A549 (cell line): ENCODE data around the gene DIPK1B. TPM values are rescaled to one million over a fixed set of nuclear protein-coding genes. Genes with fewer than 3 reads are reported as not detected.
A peak's percentile ranks its signal among the peaks of the same experiment; 100 is the strongest.

Experiments used
- ATAC-seq, 2 experiments: fragments of 200-7000 bp in 1 of 2; fragments of >200 bp in 1 of 2; cut with Nextera tagmentation in 1 of 2; cut with Tn5 transposase in 1 of 2; 3 replicates each; pipeline versions ENCODE4 v1.8.0 to v1.9.1; 2018 to 2020; ENCODE audit warnings: mild to moderate bottlenecking in 1 of 2, moderate library complexity in 1 of 2
- CTCF ChIA-PET: fragments of 300-600 bp; sonication (Branson Sonifier 250); formaldehyde crosslinking; extraction: SDS; loops from one replicate; lab custom pipeline; 2021; ENCODE audit warnings: antibody characterized with exemption, inconsistent platforms; lab: Yijun Ruan, JAX
- POLR2A ChIA-PET: fragments of 350-600 bp; formaldehyde crosslinking; extraction: SDS; loops from one replicate; lab custom pipeline; 2021; ENCODE audit warnings: antibody characterized with exemption, inconsistent platforms; lab: Yijun Ruan, JAX
- DNase-seq, 2 experiments: peaks; one replicate each; pipeline versions ENCODE4 v3.0.0 to v3.0.0-alpha.2; 2011 to 2016; ENCODE audit warnings: low read depth in 1 of 2, low spot score in 1 of 2
- FAIRE-seq: peaks from 2 replicates; lab custom pipeline; 2011; peaks lifted over from hg19 to GRCh38; lab: Jason Lieb, UNC
- H3K27ac ChIP-seq, 2 experiments: fragments of >200 bp; sonication (Bioruptor Twin); formaldehyde crosslinking; 3 replicates each; pipeline ENCODE4 v1.5.1; 2016 to 2017
- H3K4me1 ChIP-seq: fragments of >200 bp; sonication (Bioruptor Twin); formaldehyde crosslinking; 3 replicates; pipeline ENCODE4 v1.6.1; 2016
- H3K4me2 ChIP-seq: fragments of >200 bp; sonication (Bioruptor Twin); formaldehyde crosslinking; 3 replicates; pipeline ENCODE4 v1.6.1; 2016
- H3K4me3 ChIP-seq: fragments of >200 bp; sonication (Bioruptor Twin); formaldehyde crosslinking; 3 replicates; pipeline ENCODE4 v1.5.1; 2016
- H3K9me3 ChIP-seq: fragments of >200 bp; sonication (Bioruptor Twin); formaldehyde crosslinking; 3 replicates; pipeline ENCODE4 v1.6.1; 2016
- ATOH8 ChIP-seq: fragments of 250-450 bp; sonication (Bioruptor Pico); IDR thresholded peaks from 2 replicates; pipeline ENCODE4 v1.5.0; 2020; ENCODE audit warnings: low read depth, mild to moderate bottlenecking, moderate library complexity
- BCL3 ChIP-seq: fragments of >200 bp; sonication (Bioruptor Twin); formaldehyde crosslinking; IDR thresholded peaks from 3 replicates; pipeline ENCODE4 v1.6.1; 2016
- BHLHE40 ChIP-seq: IDR thresholded peaks from 2 replicates; pipeline ENCODE4 v1.6.1; 2012; ENCODE audit warnings: low read depth, low read length, inconsistent platforms
- CHD2 ChIP-seq: fragments of 150-350 bp; IDR thresholded peaks from 2 replicates; pipeline ENCODE4 v1.6.1; 2014; ENCODE audit warnings: low read length; ENCODE audit not compliant: partially characterized antibody
- GATA3 ChIP-seq: IDR thresholded peaks from 2 replicates; pipeline ENCODE4 v1.6.1; 2012; ENCODE audit warnings: borderline replicate concordance
- HMGXB4 ChIP-seq: fragments of 250-450 bp; sonication (Bioruptor Pico); IDR thresholded peaks from 2 replicates; pipeline ENCODE4 v1.5.0; 2021; ENCODE audit warnings: mild to moderate bottlenecking, moderate library complexity, borderline replicate concordance
- HOXA7 ChIP-seq: fragments of 250-450 bp; sonication (Bioruptor Pico); IDR thresholded peaks from 2 replicates; pipeline ENCODE4 v1.5.0; 2020; ENCODE audit warnings: mild to moderate bottlenecking, moderate library complexity
- HOXB5 ChIP-seq: fragments of 250-450 bp; sonication (Bioruptor Pico); IDR thresholded peaks from 2 replicates; pipeline ENCODE4 v1.5.0; 2020; ENCODE audit warnings: mild to moderate bottlenecking, moderate library complexity
- JUN ChIP-seq, 2 experiments: fragments of >200 bp; sonication (Bioruptor Twin); formaldehyde crosslinking; IDR thresholded peaks; 2 replicates in 1 of 2; 3 replicates in 1 of 2; pipeline ENCODE4 v1.6.1; 2016 to 2017
- MAFK ChIP-seq: fragments of 450-650 bp; IDR thresholded peaks from 2 replicates; pipeline ENCODE4 v1.6.1; 2014; ENCODE audit not compliant: partially characterized antibody
- MAZ ChIP-seq: fragments of 150-350 bp; IDR thresholded peaks from 2 replicates; pipeline ENCODE4 v1.6.1; 2014; ENCODE audit warnings: antibody characterized with exemption, low read depth, low read length, borderline replicate concordance
- MYC ChIP-seq: IDR thresholded peaks from 2 replicates; pipeline ENCODE4 v1.6.1; 2012; ENCODE audit warnings: mild to moderate bottlenecking, inconsistent platforms, low read length, improper control_type of control experiment, borderline replicate concordance
- NFE2L2 ChIP-seq: fragments of 150-350 bp; conservative IDR thresholded peaks from 2 replicates; pipeline ENCODE4 v1.6.1; 2014; ENCODE audit warnings: low read length
- NPAS2 ChIP-seq: fragments of 250-450 bp; sonication (Bioruptor Pico); IDR thresholded peaks from 2 replicates; pipeline ENCODE4 v1.8.0; 2022; ENCODE audit warnings: mild to moderate bottlenecking, moderate library complexity, borderline replicate concordance
- NR3C1 ChIP-seq: fragments of >200 bp; sonication (Bioruptor Twin); formaldehyde crosslinking; IDR thresholded peaks from 3 replicates; pipeline ENCODE4 v1.6.1; 2017
- RAD21 ChIP-seq, 2 experiments: fragments of >200 bp in 1 of 2; sonication (Bioruptor Twin) in 1 of 2; formaldehyde crosslinking in 1 of 2; IDR thresholded peaks in 1 of 2; conservative IDR thresholded peaks in 1 of 2; 2 replicates in 1 of 2; 3 replicates in 1 of 2; pipeline ENCODE4 v1.6.1; 2012 to 2018; ENCODE audit warnings: inconsistent platforms in 1 of 2
- RARB ChIP-seq: fragments of 250-450 bp; sonication (Bioruptor Pico); IDR thresholded peaks from 2 replicates; pipeline ENCODE4 v1.8.0; 2021; ENCODE audit warnings: mild to moderate bottlenecking, moderate library complexity
- RCOR1 ChIP-seq: fragments of 150-350 bp; IDR thresholded peaks from 2 replicates; pipeline ENCODE4 v1.6.1; 2014; ENCODE audit warnings: antibody characterized with exemption, low read length, low read depth
- SMC3 ChIP-seq: fragments of >200 bp; sonication (Bioruptor Twin); formaldehyde crosslinking; IDR thresholded peaks from 3 replicates; pipeline ENCODE4 v1.6.1; 2018; ENCODE audit warnings: inconsistent platforms
- TP53 ChIP-seq: fragments of 250-450 bp; sonication (Bioruptor Pico); IDR thresholded peaks from 2 replicates; pipeline ENCODE4 v1.5.0; 2021; ENCODE audit warnings: mild to moderate bottlenecking, moderate library complexity
- ZNF302 ChIP-seq: fragments of 250-450 bp; sonication (Bioruptor Pico); IDR thresholded peaks from 2 replicates; pipeline ENCODE4 v1.9.0; 2021; ENCODE audit warnings: inconsistent platforms, mild to moderate bottlenecking, moderate library complexity
- WGBS: methylation state at CpG from one replicate; pipeline ENCODE4 v1.1.6; 2017; ENCODE audit errors: missing lambda C conversion rate; 5-methylcytosine and 5-hydroxymethylcytosine counted together
- polyA plus RNA-seq, 4 experiments: library from polyadenylated mRNA; depleted of rRNA in 3 of 4; stranded (reverse); fragments of >200 nt; fragmentation: RNase III in 1 of 4; extraction: RNeasy Plus Mini Kit Qiagen cat#74134 plus additional on column Dnase treatment in 1 of 4; gene quantifications; 2 replicates in 3 of 4; 3 replicates in 1 of 4; pipeline ENCODE4 v1.2.3, GENCODE V29; 2011 to 2017
- TF ChIP-seq, protein P1 (sequence below): IDR thresholded peaks from 2 replicates; pipeline ENCODE4 v1.6.1; 2012
- TF ChIP-seq, protein P2 (sequence below): fragments of >200 bp; sonication (Bioruptor Twin); formaldehyde crosslinking; IDR thresholded peaks from 3 replicates; pipeline ENCODE4 v1.5.1; 2016
- TF ChIP-seq, protein P3 (sequence below): fragments of 450-650 bp; IDR thresholded peaks from 2 replicates; pipeline ENCODE4 v1.6.1; 2014; ENCODE audit warnings: antibody characterized with exemption
- TF ChIP-seq, protein P4 (sequence below): fragments of 200-600 bp; sonication (generic); IDR thresholded peaks from 2 replicates; pipeline ENCODE4 v1.6.1; 2016; ENCODE audit warnings: antibody characterized with exemption, mild to moderate bottlenecking, moderate library complexity
- TF ChIP-seq, protein P5 (sequence below): IDR thresholded peaks from 2 replicates; pipeline ENCODE4 v1.6.1; 2012
- TF ChIP-seq, protein P6 (sequence below): fragments of >200 bp; sonication (Bioruptor Twin); formaldehyde crosslinking; IDR thresholded peaks from 2 replicates; pipeline ENCODE4 v1.6.1; 2016

The DIPK1B gene
- polyA plus RNA-seq, 2 of the 4 experiments (the other 2 are of a cell fraction) = 6.7 TPM

GRCh38 chr9:136728080-136728547 lies 15.7 kb downstream of the DIPK1B start:
- FAIRE-seq (no peak), DNase-seq (peak; percentile 81 to 91), ATAC-seq (peak; percentile 61 to 70)
- H3K27ac ChIP-seq = peak overlapping the region; percentile 99 to 100
- H3K9me3 ChIP-seq = no peaks in the 10 kb centered on the region
- CTCF ChIA-PET = interaction anchor here (0.7 to 6.0 kb wide), 30 partner anchors 9 to 327 kb away, joined by 3 to 50 read pairs (median 6); partner anchors contain the start of genes DIPK1B, LCN10, LCN15 and LCN6
- H3K4me2 ChIP-seq = peak overlapping the region; percentile 97
- POLR2A ChIA-PET = interaction anchor here (0.5 to 2.7 kb wide), 25 partner anchors 8 to 365 kb away, joined by 3 to 30 read pairs (median 4); partner anchors contain the start of genes AJM1, DIPK1B, LCN10 and RABL6
- WGBS = 0% methylated on average over 2 of the region's 66 CpGs
- H3K4me1 ChIP-seq = peaks cover 41% of the 10 kb centered on the region
- H3K4me3 ChIP-seq = peak overlapping the region; percentile 91
- TF ChIP-seq, protein P1, sequence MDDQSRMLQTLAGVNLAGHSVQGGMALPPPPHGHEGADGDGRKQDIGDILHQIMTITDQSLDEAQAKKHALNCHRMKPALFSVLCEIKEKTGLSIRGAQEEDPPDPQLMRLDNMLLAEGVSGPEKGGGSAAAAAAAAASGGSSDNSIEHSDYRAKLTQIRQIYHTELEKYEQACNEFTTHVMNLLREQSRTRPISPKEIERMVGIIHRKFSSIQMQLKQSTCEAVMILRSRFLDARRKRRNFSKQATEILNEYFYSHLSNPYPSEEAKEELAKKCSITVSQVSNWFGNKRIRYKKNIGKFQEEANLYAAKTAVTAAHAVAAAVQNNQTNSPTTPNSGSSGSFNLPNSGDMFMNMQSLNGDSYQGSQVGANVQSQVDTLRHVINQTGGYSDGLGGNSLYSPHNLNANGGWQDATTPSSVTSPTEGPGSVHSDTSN = peak; percentile 80
- TF ChIP-seq NR3C1 (no peak), ATOH8 (CRISPR knock-in tag) (peak; percentile 59; the same call in 1 of the 2 replicates), RARB (CRISPR knock-in tag) (no peak), JUN (IDR thresholded peaks at IDR 0.05) (peak; percentile 94 to 99), BCL3 (peak; percentile 100), HMGXB4 (CRISPR knock-in tag) (peak; percentile 33; the same call in 1 of the 2 replicates), BHLHE40 (peak; percentile 38), SMC3 (peak; percentile 19; the same call in 2 of the 3 replicates), MYC (peak; percentile 100), MAFK (no peak), CHD2 (no peak), NFE2L2 (no peak), HOXB5 (peak; percentile 84), HOXA7 (CRISPR knock-in tag) (no peak), ZNF302 (no peak), TP53 (CRISPR knock-in tag) (peak; percentile 88), MAZ (peak; percentile 68), RAD21 (conservative IDR thresholded peaks at IDR 0.05 in 1 of 2, IDR thresholded peaks at IDR 0.05 in 1 of 2) (0 out of 5 replicates have a peak, but pooled peaks of 1 of the 2 experiments have one; percentile 19), GATA3 (no peak; the same call in 1 of the 2 replicates), NPAS2 (CRISPR knock-in tag) (peak; percentile 88), RCOR1 (no peak)
- TF ChIP-seq, protein P2, sequence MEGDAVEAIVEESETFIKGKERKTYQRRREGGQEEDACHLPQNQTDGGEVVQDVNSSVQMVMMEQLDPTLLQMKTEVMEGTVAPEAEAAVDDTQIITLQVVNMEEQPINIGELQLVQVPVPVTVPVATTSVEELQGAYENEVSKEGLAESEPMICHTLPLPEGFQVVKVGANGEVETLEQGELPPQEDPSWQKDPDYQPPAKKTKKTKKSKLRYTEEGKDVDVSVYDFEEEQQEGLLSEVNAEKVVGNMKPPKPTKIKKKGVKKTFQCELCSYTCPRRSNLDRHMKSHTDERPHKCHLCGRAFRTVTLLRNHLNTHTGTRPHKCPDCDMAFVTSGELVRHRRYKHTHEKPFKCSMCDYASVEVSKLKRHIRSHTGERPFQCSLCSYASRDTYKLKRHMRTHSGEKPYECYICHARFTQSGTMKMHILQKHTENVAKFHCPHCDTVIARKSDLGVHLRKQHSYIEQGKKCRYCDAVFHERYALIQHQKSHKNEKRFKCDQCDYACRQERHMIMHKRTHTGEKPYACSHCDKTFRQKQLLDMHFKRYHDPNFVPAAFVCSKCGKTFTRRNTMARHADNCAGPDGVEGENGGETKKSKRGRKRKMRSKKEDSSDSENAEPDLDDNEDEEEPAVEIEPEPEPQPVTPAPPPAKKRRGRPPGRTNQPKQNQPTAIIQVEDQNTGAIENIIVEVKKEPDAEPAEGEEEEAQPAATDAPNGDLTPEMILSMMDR = peak; percentile 90
- TF ChIP-seq, protein P3, sequence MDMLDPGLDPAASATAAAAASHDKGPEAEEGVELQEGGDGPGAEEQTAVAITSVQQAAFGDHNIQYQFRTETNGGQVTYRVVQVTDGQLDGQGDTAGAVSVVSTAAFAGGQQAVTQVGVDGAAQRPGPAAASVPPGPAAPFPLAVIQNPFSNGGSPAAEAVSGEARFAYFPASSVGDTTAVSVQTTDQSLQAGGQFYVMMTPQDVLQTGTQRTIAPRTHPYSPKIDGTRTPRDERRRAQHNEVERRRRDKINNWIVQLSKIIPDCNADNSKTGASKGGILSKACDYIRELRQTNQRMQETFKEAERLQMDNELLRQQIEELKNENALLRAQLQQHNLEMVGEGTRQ = 0 out of 2 replicates have a peak, but pooled peaks have one; percentile 23
- TF ChIP-seq, protein P4, sequence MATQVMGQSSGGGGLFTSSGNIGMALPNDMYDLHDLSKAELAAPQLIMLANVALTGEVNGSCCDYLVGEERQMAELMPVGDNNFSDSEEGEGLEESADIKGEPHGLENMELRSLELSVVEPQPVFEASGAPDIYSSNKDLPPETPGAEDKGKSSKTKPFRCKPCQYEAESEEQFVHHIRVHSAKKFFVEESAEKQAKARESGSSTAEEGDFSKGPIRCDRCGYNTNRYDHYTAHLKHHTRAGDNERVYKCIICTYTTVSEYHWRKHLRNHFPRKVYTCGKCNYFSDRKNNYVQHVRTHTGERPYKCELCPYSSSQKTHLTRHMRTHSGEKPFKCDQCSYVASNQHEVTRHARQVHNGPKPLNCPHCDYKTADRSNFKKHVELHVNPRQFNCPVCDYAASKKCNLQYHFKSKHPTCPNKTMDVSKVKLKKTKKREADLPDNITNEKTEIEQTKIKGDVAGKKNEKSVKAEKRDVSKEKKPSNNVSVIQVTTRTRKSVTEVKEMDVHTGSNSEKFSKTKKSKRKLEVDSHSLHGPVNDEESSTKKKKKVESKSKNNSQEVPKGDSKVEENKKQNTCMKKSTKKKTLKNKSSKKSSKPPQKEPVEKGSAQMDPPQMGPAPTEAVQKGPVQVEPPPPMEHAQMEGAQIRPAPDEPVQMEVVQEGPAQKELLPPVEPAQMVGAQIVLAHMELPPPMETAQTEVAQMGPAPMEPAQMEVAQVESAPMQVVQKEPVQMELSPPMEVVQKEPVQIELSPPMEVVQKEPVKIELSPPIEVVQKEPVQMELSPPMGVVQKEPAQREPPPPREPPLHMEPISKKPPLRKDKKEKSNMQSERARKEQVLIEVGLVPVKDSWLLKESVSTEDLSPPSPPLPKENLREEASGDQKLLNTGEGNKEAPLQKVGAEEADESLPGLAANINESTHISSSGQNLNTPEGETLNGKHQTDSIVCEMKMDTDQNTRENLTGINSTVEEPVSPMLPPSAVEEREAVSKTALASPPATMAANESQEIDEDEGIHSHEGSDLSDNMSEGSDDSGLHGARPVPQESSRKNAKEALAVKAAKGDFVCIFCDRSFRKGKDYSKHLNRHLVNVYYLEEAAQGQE = no peak; the same call in 1 of the 2 replicates
- TF ChIP-seq, protein P5, sequence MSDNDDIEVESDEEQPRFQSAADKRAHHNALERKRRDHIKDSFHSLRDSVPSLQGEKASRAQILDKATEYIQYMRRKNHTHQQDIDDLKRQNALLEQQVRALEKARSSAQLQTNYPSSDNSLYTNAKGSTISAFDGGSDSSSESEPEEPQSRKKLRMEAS = peak; percentile 99
- TF ChIP-seq, protein P6, sequence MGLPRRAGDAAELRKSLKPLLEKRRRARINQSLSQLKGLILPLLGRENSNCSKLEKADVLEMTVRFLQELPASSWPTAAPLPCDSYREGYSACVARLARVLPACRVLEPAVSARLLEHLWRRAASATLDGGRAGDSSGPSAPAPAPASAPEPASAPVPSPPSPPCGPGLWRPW = no peak
